ENCODE measurements around the gene IL17D.
"Not testable (repeated sequence)": the region's sequence is repeated elsewhere in the genome, so short reads cannot be mapped to it uniquely, and the experiment has no call there.

IL17D gene

GRCh38 chr13:20702915-20703779 lies at the start of gene IL17D:
Gene IL17D (plus strand): TSS chr13:20703699. CDS start chr13:20704002, 303 bp downstream.
- Mint-ChIP-seq H3K27ac (peak within 1 kb of the TSS; percentile 62), H3K4me3 (peak within 1 kb of the TSS; percentile 88), H3K9me3 (no peaks in the 10 kb centered on the region), H3K27me3 (ENCODE audit: low read depth) (peaks cover 52% of the 10 kb centered on the region), H3K4me1 (ENCODE audit: low read depth) (peaks cover 3% of the 10 kb centered on the region), H3K36me3 (ENCODE audit: low read depth) (no peaks in the 10 kb centered on the region)
- peak; percentile 16 for DNase-seq (ENCODE audit: low spot score)

DNA sequence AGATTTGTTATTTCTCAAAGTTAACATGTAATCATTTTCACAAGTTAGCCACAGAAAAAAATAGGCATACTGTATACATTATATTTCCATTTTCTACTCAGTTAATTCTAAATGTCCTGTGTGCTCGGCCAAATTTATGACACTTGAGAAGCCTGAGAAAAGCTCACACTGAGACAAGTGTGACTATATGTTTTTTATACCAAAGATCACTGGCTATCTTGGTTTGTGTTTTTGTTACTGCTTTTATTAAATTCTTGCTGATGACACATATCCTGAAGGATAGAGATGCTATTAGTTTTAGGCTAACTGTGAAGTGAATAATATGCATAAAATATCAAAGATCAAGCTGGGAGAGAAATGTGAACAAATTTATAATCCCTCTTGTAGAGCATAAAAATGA lies 49.3 kb upstream of the IL17D start:
- Mint-ChIP-seq H3K36me3 (ENCODE audit: low read depth) (no peaks in the 10 kb centered on the region), H3K9me3 (no peaks in the 10 kb centered on the region), H3K4me1 (ENCODE audit: low read depth) (no peaks in the 10 kb centered on the region), H3K4me3 (no peak overlapping the region), H3K27ac (no peak overlapping the region), H3K27me3 (ENCODE audit: low read depth) (peaks cover 2% of the 10 kb centered on the region)
- no peak for DNase-seq (ENCODE audit: low spot score)

DNA sequence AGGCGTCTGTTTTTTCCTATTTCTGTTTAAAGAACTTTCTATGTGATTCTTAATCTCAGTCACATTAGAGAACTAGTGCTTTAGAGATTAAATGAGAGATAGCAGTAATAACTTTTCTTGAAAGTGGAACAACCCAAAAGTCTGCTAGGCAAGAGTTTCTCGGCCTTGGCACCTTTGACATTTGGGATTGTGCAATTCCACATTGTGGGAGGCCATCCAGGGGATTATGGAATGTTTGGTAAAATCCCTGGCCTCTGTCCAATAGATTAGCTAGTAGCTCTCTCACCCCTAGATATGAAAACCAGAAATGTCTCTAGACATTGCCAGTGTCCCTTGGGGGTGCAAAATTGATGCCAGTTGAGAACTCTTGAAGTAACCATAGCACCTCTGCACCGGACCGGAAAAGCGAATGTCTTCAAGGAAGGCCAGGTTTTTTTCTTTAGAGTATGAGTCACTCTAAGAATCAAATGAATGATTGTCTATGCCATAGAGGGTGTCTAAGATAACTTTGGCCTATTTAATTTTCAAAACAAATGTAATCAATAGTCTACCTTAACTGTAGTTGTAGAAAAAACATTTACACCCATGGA lies 45.0 kb upstream of the IL17D start:
- H3K4me3 Mint-ChIP-seq = no peak overlapping the region
- H3K27ac Mint-ChIP-seq = no peak overlapping the region
- no peaks in the 10 kb centered on the region for H3K36me3 Mint-ChIP-seq (ENCODE audit: low read depth)
- no peaks in the 10 kb centered on the region for H3K4me1 Mint-ChIP-seq (ENCODE audit: low read depth)
- H3K9me3 Mint-ChIP-seq = no peaks in the 10 kb centered on the region
- H3K27me3 Mint-ChIP-seq (ENCODE audit: low read depth) = no peaks in the 10 kb centered on the region
- no peak for DNase-seq (ENCODE audit: low spot score)

DNA sequence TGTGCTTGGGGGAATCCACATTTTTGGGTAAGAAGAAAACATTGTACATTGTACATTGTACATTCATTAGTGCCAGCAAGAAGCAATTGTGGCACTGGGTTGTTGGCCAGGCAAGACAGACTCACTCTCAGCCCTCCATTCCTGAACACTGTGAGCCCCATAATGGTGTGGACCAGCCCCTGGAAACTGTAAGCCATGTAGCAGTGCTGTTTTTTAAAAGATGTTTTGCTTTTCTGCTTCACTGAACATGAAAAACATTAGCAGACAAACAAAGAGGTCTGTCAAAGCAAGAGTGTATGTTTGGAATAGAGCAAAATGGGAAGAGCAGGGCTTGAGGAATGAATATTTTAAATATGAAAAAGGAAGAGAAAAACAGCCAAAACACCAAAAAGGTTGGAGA lies 39.1 kb upstream of the IL17D start:
- no peaks in the 10 kb centered on the region for H3K4me1 Mint-ChIP-seq (ENCODE audit: low read depth)
- H3K4me3 Mint-ChIP-seq = no peak overlapping the region
- no peaks in the 10 kb centered on the region for H3K27me3 Mint-ChIP-seq (ENCODE audit: low read depth)
- no peaks in the 10 kb centered on the region for H3K9me3 Mint-ChIP-seq
- DNase-seq (ENCODE audit: low spot score) = no peak
- H3K36me3 Mint-ChIP-seq (ENCODE audit: low read depth) = no peaks in the 10 kb centered on the region
- no peak overlapping the region for H3K27ac Mint-ChIP-seq

DNA sequence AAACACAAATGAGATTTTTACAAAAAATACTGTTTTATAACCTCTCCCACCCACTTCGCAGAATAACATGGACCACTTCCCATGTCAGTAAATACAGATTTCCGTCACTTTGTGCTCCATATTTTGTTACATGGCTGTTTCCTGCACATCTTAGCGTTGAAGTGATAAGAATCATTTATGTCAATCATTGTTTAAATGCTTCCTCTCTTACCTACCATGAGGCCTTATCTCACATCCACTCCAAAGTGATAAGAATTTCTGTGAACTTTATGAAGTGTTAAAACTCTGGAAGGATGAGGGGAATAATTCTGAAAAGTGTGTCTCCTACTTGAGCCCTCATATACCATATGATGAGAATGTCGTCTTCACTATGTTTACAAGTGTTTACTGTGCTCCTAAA lies 36.6 kb upstream of the IL17D start:
- Mint-ChIP-seq H3K27me3 (ENCODE audit: low read depth) (no peaks in the 10 kb centered on the region), H3K27ac (no peak overlapping the region), H3K4me3 (no peak overlapping the region), H3K36me3 (ENCODE audit: low read depth) (no peaks in the 10 kb centered on the region), H3K4me1 (ENCODE audit: low read depth) (no peaks in the 10 kb centered on the region), H3K9me3 (no peaks in the 10 kb centered on the region)
- DNase-seq (ENCODE audit: low spot score) = no peak

GRCh38 chr13:20667857-20668437 lies 35.6 kb upstream of the IL17D start:
- DNase-seq (ENCODE audit: low spot score) = no peak
- Mint-ChIP-seq H3K27me3 (ENCODE audit: low read depth) (no peaks in the 10 kb centered on the region), H3K36me3 (ENCODE audit: low read depth) (no peaks in the 10 kb centered on the region), H3K9me3 (no peaks in the 10 kb centered on the region), H3K27ac (no peak overlapping the region), H3K4me1 (ENCODE audit: low read depth) (no peaks in the 10 kb centered on the region), H3K4me3 (no peak overlapping the region)

- Mint-ChIP-seq H3K4me1 (ENCODE audit: low read depth) (no peaks in the 10 kb centered on the region), H3K27me3 (ENCODE audit: low read depth) (no peaks in the 10 kb centered on the region), H3K36me3 (ENCODE audit: low read depth) (no peaks in the 10 kb centered on the region), H3K9me3 (no peaks in the 10 kb centered on the region), H3K4me3 (no peak overlapping the region), H3K27ac (no peak overlapping the region)
- no peak for DNase-seq (ENCODE audit: low spot score)
Measured at GRCh38 chr13:20669162-20669561, 34.3 kb upstream of the IL17D start.

GRCh38 chr13:20671789-20672188 lies 31.7 kb upstream of the IL17D start:
- Mint-ChIP-seq H3K9me3 (no peaks in the 10 kb centered on the region), H3K4me3 (no peak overlapping the region), H3K36me3 (ENCODE audit: low read depth) (no peaks in the 10 kb centered on the region), H3K27ac (no peak overlapping the region), H3K4me1 (ENCODE audit: low read depth) (no peaks in the 10 kb centered on the region), H3K27me3 (ENCODE audit: low read depth) (no peaks in the 10 kb centered on the region)
- no peak for DNase-seq (ENCODE audit: low spot score)

DNA sequence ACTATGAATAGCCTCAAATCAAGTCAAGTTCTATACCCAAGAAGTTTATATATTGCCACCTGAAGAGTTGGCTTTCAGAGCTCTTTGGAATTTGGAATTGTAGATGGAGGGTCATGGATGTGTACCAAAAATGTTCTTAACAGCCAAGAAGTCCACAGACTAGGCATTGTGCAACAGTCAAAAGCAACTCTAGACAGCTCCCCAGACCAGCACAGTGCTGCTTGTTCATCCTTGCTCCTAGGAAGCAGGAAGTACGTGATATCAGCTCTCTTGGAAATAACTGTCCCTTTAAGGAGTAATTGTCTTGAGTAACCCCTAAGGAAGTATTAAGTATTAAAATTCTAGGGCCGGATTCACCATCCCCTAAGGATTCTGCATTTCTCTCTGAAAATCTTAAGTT lies 30.7 kb upstream of the IL17D start:
- Mint-ChIP-seq H3K27ac (no peak overlapping the region), H3K4me3 (no peak overlapping the region), H3K9me3 (no peaks in the 10 kb centered on the region), H3K4me1 (ENCODE audit: low read depth) (no peaks in the 10 kb centered on the region), H3K27me3 (ENCODE audit: low read depth) (no peaks in the 10 kb centered on the region), H3K36me3 (ENCODE audit: low read depth) (no peaks in the 10 kb centered on the region)
- DNase-seq (ENCODE audit: low spot score) = no peak

- Mint-ChIP-seq H3K4me3 (no peak overlapping the region), H3K4me1 (ENCODE audit: low read depth) (no peaks in the 10 kb centered on the region), H3K36me3 (ENCODE audit: low read depth) (no peaks in the 10 kb centered on the region), H3K27me3 (ENCODE audit: low read depth) (no peaks in the 10 kb centered on the region), H3K27ac (no peak overlapping the region), H3K9me3 (no peaks in the 10 kb centered on the region)
- DNase-seq (ENCODE audit: low spot score) = no peak
Measured at GRCh38 chr13:20673715-20674114, 29.8 kb upstream of the IL17D start.

DNA sequence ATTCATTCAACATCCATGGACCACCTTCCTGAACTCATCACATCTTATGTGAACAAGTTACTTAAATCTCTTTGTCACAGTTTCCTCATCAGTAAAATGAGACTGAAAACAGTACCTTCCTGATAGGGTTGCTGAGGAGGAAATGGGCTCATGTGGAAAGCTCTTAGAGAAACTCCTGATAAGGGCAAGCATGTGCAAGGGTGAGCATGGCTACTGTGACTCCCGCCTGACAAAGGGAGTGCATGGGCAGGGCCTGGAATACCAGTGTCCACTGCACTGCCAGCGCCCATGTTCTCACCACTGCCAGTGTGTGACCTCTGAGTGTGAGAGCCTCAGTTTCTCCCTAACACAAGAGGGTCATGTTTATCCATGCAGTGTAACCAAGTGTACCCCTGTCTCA lies 27.3 kb upstream of the IL17D start:
- Mint-ChIP-seq H3K4me3 (no peak overlapping the region), H3K36me3 (ENCODE audit: low read depth) (no peaks in the 10 kb centered on the region), H3K27ac (no peak overlapping the region), H3K9me3 (no peaks in the 10 kb centered on the region), H3K4me1 (ENCODE audit: low read depth) (no peaks in the 10 kb centered on the region), H3K27me3 (ENCODE audit: low read depth) (no peaks in the 10 kb centered on the region)
- no peak for DNase-seq (ENCODE audit: low spot score)

DNA sequence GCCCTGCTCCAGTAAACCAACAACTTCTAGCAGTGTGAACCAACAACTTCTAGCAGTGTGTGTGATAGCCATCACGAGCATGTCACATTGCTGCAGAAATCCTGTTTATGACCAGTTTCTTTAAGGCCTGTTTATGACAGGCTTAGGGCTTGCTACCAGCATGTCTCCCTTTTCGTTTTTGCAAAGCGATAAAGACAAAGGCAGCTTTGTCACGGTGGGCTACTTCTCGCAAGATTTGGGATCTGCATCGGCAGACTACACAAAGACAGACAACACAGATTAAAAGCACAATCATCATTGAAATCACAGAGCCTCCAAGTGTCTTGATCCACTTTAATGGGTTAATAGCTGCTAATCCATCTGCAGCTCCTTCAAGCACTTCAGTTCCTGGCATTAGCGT lies 24.9 kb upstream of the IL17D start:
- not testable (repeated sequence) for H3K4me3 Mint-ChIP-seq; H3K27me3 Mint-ChIP-seq (ENCODE audit: low read depth); DNase-seq (ENCODE audit: low spot score); H3K9me3 Mint-ChIP-seq; H3K27ac Mint-ChIP-seq; H3K4me1 Mint-ChIP-seq (ENCODE audit: low read depth); H3K36me3 Mint-ChIP-seq (ENCODE audit: low read depth)

DNA sequence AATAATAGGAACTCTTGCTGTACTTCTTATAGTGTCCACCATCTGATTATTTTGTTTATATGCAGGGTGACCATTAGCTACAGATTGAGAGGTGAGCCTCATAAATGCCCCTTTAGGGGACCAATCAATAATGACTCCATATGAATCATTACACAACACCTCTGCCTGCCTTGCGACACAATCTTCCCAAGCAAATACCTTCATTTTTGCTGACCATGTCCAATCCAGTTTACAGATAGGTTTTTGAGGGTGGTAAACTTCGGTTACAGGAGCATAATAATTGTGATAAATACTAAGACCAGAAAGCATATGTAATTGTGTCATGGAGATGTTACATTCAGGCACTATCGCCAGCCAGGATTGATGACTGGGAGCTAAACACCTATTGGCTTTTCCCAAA lies 23.6 kb upstream of the IL17D start:
- H3K9me3 Mint-ChIP-seq = no peaks in the 10 kb centered on the region
- no peak overlapping the region for H3K27ac Mint-ChIP-seq
- no peaks in the 10 kb centered on the region for H3K27me3 Mint-ChIP-seq (ENCODE audit: low read depth)
- no peak overlapping the region for H3K4me3 Mint-ChIP-seq
- DNase-seq (ENCODE audit: low spot score) = no peak
- no peaks in the 10 kb centered on the region for H3K4me1 Mint-ChIP-seq (ENCODE audit: low read depth)
- H3K36me3 Mint-ChIP-seq (ENCODE audit: low read depth) = no peaks in the 10 kb centered on the region

GRCh38 chr13:20680416-20681080 lies 23.0 kb upstream of the IL17D start:
- Mint-ChIP-seq H3K27ac (no peak overlapping the region), H3K9me3 (no peaks in the 10 kb centered on the region), H3K4me3 (no peak overlapping the region), H3K27me3 (ENCODE audit: low read depth) (no peaks in the 10 kb centered on the region), H3K4me1 (ENCODE audit: low read depth) (no peaks in the 10 kb centered on the region), H3K36me3 (ENCODE audit: low read depth) (no peaks in the 10 kb centered on the region)
- DNase-seq (ENCODE audit: low spot score) = no peak

Measured in T-helper 2 cell treated with Interferon-gamma antibody and Interleukin-4, amounts not matched to agents 5 μg/mL and 100 μg/mL, for 36 hours (primary cell).